ENCODE results near the gene RPS6KC1.
"Not testable (repeated sequence)": the region's sequence is repeated elsewhere in the genome, so short reads cannot be mapped to it uniquely, and the experiment has no call there.

Gene RPS6KC1

DNA sequence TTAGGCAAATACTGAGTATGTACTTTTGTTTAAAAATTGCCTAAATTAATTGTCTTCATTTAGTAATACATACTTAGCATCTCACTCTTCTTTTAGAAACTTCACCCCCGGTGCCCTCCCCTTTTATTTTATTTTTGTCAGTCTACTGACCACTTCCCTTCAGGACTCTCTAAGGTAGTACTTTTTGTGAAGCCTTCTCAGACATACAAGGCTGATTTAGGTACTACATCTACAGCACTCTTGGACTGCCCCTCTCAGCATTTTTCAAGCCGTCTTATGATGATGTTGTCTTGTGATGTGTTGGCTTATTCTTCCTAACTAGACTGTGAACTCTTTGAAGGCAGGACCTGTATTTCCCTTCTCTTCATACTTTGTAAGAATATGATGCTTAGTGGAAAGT is 24.7 kb downstream of the RPS6KC1 start:
- no peaks in the 10 kb centered on the region for H3K9me3 Mint-ChIP-seq
- no peak overlapping the region for H3K4me3 Mint-ChIP-seq
- peaks cover 18% of the 10 kb centered on the region for H3K4me1 Mint-ChIP-seq
- H3K27ac Mint-ChIP-seq = peak overlapping the region; percentile 78
- H3K36me3 Mint-ChIP-seq = peaks cover 16% of the 10 kb centered on the region
- H3K27me3 Mint-ChIP-seq = no peaks in the 10 kb centered on the region

DNA sequence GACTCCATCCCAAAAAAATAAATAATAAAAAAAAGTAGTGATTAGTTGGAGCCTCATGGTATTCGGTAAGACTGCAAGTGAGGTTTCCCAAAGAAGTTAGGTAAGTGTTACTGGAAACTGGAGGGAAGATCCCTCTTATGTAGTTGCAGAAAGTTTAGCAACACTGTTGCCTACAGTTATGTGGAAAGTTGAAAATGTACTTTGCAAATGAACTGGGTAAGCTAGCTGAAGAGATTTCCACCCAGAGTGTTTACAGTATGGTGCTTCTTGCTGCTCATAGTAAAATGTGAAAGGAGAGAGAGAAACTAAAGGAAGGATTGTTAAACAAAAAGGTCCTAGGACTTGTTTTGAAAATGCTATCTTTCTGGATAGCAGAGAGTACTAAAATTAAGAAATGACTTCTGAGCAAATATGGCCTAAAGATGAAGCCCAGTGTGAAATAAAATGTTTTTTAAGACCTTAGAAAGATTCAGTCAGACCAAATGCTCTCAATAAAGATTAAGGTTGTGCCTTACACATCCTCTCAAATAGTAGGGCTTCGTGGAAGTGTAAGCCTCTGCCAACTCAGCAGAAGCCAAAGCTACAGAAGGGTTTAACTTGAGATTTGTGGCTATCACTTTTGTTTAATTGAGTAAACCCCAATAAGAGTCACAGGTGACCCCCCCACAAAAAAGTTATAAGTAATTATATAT is 31.5 kb downstream of the RPS6KC1 start:
- Mint-ChIP-seq H3K36me3 (peaks cover 32% of the 10 kb centered on the region), H3K4me3 (no peak overlapping the region), H3K27ac (no peak overlapping the region), H3K27me3 (no peaks in the 10 kb centered on the region), H3K4me1 (peaks cover 11% of the 10 kb centered on the region), H3K9me3 (no peaks in the 10 kb centered on the region)

DNA sequence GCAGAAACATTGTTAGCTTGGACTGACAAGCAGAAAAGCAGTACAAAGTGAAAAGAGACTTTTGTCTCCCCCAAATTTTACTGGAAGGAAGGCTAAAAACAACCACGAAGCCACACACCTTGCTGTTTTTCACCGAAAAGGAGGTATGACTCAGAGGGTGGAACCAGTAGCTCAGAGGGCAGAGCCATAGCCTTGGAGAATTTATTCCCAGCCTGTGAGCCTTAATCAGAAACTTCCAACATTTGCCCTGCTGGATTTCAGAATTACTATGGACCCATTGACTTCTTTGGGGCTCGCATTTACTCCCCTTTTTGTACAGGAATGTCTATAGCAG is 32.0 kb downstream of the RPS6KC1 start:
- H3K4me3 Mint-ChIP-seq = no peak overlapping the region
- peaks cover 11% of the 10 kb centered on the region for H3K4me1 Mint-ChIP-seq
- H3K9me3 Mint-ChIP-seq = no peaks in the 10 kb centered on the region
- no peaks in the 10 kb centered on the region for H3K27me3 Mint-ChIP-seq
- peaks cover 37% of the 10 kb centered on the region for H3K36me3 Mint-ChIP-seq
- H3K27ac Mint-ChIP-seq = no peak overlapping the region

DNA sequence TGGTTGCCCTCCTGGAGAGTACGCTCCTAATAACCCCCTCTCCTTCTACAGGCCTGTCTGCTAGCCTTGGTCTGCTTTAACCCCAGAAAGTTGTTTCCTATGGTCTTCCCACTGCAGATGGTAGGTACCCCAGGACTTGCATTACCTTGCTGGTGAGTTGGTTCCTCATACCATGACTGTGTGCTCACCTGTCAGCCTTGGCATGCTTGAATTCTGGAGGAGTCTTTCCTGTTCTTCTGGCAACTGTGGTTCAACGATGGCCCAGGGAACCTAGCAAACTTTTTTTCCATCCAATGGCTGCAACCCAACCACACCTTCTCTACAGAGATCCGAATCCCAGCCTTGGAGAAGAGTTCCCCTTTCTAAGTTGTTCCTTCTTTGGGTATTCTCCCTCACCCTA is 36.9 kb downstream of the RPS6KC1 start:
- peaks cover 11% of the 10 kb centered on the region for H3K4me1 Mint-ChIP-seq
- H3K4me3 Mint-ChIP-seq = no peak overlapping the region
- no peaks in the 10 kb centered on the region for H3K27me3 Mint-ChIP-seq
- no peak overlapping the region for H3K27ac Mint-ChIP-seq
- peaks cover 38% of the 10 kb centered on the region for H3K36me3 Mint-ChIP-seq
- H3K9me3 Mint-ChIP-seq = no peaks in the 10 kb centered on the region

DNA sequence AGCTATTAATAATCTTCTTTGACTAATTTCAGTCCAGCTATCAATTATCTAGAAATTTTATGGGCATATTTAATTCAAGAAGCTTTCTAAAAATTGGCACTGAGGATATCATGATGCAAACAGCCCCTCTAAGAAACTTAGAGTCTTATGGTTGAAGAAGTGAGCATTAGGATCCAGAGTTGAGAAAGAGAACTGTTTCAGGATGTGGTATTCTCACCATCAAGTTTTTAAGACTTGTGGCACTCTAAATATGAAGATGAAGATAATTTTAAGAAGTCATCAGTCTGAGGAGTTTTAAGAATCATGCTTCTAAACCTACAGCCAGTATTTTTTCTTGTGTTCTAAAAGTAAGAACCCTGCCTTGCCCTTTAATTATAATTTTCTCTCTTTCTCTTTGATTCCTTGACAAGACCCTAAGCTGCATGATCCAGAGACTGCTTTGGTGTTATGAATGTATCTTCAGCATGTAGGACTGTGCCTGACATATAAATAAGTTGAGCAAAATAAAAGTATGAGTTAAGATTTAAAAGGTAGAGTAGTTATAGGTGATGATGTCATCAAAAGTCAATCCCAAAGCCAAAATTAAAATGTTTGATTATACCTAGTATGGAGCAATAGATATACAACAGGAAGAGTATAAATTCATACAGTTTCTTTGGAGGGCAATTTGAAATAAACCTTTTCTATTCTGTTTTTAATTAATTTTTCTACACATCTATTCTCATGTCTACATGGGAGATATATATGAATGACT is 39.1 kb downstream of the RPS6KC1 start:
- Mint-ChIP-seq H3K36me3 (peaks cover 25% of the 10 kb centered on the region), H3K9me3 (no peaks in the 10 kb centered on the region), H3K4me1 (peaks cover 7% of the 10 kb centered on the region), H3K27ac (no peak overlapping the region), H3K4me3 (no peak overlapping the region), H3K27me3 (no peaks in the 10 kb centered on the region)

DNA sequence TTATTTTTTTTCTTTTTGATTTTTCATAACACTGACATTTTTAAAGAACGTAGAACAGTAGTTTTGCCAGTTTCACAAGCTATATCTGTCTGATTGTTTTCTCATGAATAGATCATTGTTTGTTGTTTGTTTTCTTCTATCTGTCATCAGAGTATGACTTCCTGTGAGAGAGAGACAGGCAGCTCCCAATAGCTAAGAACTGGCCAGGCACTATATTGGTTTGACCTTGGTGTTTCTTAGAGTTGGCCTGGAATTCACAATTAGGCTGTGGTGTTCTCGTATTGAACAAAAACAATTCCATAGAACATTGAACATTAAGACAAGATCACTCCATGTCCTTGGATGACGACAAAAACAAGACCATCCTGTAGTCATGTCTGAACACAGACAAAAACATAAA is 43.4 kb downstream of the RPS6KC1 start:
- peaks cover 7% of the 10 kb centered on the region for H3K4me1 Mint-ChIP-seq
- H3K9me3 Mint-ChIP-seq = no peaks in the 10 kb centered on the region
- no peaks in the 10 kb centered on the region for H3K27me3 Mint-ChIP-seq
- no peak overlapping the region for H3K4me3 Mint-ChIP-seq
- peaks cover 19% of the 10 kb centered on the region for H3K36me3 Mint-ChIP-seq
- no peak overlapping the region for H3K27ac Mint-ChIP-seq

DNA sequence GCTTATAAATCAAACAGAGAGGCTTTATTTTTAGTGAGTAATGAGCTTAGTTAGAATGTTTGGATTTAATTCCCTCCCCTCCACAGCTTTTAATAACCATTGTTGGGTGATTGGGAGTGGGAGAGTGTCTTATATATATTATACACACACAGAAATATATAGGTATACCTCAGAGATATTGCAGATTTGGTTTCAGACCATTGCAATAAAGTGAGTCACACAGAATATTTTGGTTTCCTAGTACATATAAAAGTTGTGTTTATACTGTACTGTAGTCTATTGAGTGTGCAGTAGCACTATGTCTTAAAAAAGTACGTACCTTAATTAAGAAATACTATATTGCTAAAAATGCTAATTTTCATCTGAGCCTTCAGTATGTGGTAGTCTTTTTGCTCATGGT is 44.4 kb downstream of the RPS6KC1 start:
- H3K36me3 Mint-ChIP-seq = peaks cover 22% of the 10 kb centered on the region
- no peak overlapping the region for H3K27ac Mint-ChIP-seq
- H3K9me3 Mint-ChIP-seq = no peaks in the 10 kb centered on the region
- H3K27me3 Mint-ChIP-seq = no peaks in the 10 kb centered on the region
- H3K4me1 Mint-ChIP-seq = no peaks in the 10 kb centered on the region
- H3K4me3 Mint-ChIP-seq = no peak overlapping the region

DNA sequence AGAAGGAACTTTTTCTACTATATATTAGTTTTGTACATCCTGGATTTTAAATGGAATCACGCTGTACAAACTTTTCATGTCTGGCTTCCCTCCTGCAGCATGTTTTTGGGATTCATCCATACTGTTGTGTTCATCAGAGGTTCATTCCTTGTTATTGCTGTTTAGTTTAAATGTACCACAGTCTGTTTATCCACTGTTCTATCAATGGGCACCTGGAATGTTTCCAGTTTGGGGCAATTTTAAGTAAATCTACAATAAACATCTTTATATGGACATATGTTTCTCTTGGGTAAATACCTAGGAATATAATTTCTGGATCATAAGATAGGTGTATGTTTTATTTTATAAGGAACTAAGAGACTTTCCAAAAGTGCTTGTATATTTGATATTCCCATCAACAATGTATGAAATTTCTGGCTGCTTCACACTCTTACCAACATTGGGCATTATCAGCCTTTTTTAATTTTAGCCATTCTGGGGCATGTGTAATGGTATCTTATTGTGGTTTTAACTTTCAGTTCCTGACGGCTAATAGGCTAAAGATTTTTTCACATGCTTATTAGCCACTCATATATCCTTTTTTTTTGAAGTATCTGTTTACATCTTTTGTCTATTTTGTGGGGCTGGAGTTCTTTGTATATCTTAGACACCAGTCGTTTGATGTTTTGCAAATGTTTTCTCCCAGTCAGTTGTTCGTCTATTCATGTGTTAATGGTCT is 48.8 kb downstream of the RPS6KC1 start:
- H3K27me3 Mint-ChIP-seq = no peaks in the 10 kb centered on the region
- H3K36me3 Mint-ChIP-seq = peaks cover 21% of the 10 kb centered on the region
- no peak overlapping the region for H3K4me3 Mint-ChIP-seq
- peaks cover 9% of the 10 kb centered on the region for H3K4me1 Mint-ChIP-seq
- no peak overlapping the region for H3K27ac Mint-ChIP-seq
- H3K9me3 Mint-ChIP-seq = no peaks in the 10 kb centered on the region

DNA sequence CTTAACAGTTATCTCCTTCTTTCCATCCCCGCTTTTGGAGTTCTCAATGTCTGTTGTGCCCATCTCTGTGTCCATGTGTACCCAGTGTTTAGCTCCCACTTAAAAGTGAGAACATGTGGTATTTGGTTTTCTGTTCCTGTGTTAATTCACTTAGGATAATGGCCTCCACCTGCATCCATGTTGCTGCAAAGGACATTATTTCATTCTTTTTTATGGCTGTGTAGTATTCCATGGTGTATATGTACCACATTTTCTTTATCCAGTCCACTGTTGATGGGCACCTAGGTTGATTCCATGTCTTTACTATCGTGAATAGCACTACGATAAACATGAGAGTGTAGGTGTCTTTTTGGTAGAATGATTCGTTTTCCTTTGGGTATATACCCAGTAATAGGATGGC is 49.5 kb downstream of the RPS6KC1 start:
- not testable (repeated sequence) for H3K9me3 Mint-ChIP-seq, H3K27me3 Mint-ChIP-seq, H3K27ac Mint-ChIP-seq, H3K4me3 Mint-ChIP-seq, H3K4me1 Mint-ChIP-seq
- H3K36me3 Mint-ChIP-seq = peaks cover 18% of the 10 kb centered on the region

DNA sequence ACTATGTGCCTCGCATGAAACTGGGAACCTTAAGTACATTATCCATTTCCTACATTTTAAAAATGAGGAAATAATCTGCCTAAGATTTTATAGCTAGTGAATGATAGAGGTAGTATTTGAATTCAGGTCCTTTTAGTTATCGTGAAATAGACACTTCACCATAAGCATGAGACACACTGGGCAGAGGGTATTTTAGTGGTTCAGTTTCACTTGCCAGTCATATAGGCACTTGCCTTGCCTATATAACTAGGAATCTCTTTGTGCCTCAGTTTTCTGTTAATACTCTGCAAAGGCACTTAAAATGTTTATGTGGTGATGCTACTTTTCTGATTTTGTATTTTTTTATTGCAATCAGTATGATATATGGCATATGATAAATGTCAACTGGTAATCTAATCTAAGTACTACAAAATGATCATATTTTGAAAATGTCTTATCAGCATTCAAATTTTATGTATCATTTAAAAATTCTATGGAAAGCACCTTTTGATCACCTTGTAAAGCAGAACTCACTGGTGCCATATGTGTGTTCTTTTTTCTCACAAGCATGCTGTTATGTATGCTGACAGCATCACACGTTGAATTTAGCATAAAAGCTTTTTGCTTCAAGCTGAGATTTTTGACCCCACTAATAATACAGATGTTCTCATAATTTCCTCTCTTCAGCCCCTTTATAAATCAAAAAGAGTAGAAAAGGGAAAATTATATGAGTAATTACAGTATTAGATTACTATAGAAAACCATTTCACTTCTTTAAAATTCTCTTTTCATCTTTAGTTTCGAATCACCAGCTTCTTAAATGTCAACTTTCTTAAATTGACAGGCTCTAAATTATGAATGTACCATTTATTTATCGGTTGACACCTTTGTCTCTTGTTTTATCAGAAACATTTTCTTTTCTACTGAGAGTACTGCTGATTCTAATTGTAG is 52.6 kb downstream of the RPS6KC1 start:
- Mint-ChIP-seq H3K9me3 (no peaks in the 10 kb centered on the region), H3K4me3 (no peak overlapping the region), H3K27ac (no peak overlapping the region), H3K4me1 (peaks cover 9% of the 10 kb centered on the region), H3K36me3 (peaks cover 22% of the 10 kb centered on the region), H3K27me3 (no peaks in the 10 kb centered on the region)

DNA sequence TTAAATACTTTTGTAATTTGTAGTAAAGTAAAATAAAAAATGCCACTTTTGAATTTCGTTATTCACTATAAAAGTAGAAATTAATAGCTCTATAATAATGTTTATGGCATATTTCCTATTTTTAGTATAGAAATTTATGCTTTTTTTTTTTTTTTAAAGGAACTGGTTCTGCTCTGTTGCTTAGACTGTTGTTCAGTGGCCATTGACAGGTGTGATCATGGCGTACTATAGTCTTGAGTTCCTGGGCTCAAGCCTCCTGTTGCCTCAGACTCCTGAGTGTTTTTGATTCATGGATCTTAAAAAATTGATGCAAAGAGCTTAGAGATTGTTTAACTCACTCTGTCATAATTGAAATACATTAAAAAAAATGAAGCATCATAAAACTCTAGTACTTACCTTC is 53.6 kb downstream of the RPS6KC1 start:
- H3K27me3 Mint-ChIP-seq = no peaks in the 10 kb centered on the region
- H3K4me3 Mint-ChIP-seq = no peak overlapping the region
- H3K4me1 Mint-ChIP-seq = peaks cover 11% of the 10 kb centered on the region
- H3K27ac Mint-ChIP-seq = no peak overlapping the region
- peaks cover 20% of the 10 kb centered on the region for H3K36me3 Mint-ChIP-seq
- no peaks in the 10 kb centered on the region for H3K9me3 Mint-ChIP-seq

DNA sequence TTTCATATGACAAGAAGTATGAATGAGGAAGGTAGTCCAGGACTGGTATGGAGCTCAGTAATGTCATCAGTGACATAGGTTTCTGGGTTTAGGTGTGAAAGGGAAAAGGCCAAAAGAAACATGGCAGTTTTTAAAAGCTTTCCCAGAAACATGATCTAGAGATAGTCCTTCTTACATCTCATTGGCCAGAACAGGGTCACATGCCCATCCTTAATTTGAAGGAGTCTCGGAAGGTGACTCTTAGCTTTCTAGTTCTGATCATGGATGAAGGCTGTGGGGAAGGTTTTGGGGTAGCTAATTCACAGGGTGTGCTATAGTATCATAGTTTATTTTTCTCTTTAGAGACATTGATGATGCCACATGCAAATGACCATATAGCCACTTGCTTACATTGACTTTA is 55.3 kb downstream of the RPS6KC1 start:
- Mint-ChIP-seq H3K4me1 (peaks cover 26% of the 10 kb centered on the region), H3K4me3 (no peak overlapping the region), H3K36me3 (peaks cover 15% of the 10 kb centered on the region), H3K9me3 (no peaks in the 10 kb centered on the region), H3K27me3 (no peaks in the 10 kb centered on the region), H3K27ac (no peak overlapping the region)

DNA sequence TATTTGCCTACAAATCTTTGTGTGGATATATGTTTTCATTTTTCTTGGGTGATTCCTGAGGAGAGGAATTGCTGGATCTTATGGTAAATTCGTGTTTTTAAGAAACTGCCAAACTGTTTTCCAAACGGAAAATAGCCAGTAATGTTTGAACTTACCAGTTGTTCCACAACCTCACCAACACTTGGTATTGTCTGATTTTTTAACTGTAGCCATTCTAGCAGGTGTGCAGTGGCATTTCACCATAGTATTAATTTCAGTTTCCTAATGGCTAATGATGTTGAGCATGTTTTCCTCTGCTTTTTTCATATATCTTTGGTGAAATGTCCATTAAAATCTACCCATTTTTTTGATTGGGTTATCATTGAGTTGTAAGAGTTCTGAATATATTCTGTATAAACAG is 56.6 kb downstream of the RPS6KC1 start:
- peaks cover 28% of the 10 kb centered on the region for H3K4me1 Mint-ChIP-seq
- no peaks in the 10 kb centered on the region for H3K9me3 Mint-ChIP-seq
- H3K27me3 Mint-ChIP-seq = no peaks in the 10 kb centered on the region
- no peak overlapping the region for H3K27ac Mint-ChIP-seq
- H3K4me3 Mint-ChIP-seq = no peak overlapping the region
- peaks cover 13% of the 10 kb centered on the region for H3K36me3 Mint-ChIP-seq

DNA sequence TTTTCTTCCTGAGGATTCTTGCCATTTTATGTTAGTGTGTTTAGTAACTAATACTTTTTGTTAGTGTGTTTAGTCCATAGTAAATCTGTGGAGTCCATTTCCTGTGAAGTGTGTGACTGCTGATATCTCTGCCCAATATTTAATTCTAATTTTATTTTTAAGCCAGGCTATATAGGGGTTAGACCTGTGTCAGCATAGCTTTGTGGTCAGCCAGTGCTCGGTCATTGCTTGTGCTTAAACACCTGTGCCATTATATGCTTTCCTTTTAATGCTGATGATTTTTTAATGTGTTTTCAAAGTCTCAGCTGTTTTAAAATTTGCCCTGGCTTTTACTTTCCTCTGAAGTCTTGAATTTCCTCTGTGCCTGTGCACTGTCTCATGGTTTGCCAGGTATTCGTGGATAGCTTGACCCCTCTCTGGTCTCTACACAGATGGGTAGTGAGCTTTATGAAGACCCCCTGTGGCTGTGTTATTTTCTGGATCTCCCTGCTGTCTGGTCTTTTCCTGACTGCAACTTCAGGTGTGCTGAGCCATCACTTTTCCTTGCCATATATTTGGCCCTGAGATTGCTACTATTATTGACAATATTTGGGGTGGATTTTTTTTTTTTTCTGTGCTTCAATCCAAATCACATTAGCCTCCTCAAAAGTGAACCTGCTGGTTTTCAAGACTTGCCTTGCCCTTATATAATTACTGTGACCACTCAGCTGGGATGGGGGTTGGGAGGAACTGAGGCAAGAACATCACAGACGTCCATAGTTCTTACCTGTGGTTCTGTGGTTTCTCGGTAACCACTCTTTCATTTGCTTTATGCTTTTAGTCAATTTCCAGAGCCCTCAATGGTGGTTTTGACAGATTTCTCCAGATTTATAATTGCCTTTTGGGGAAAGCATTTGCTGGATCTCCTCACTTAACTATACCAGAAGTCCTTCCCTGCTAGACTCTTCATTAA is 59.6 kb downstream of the RPS6KC1 start:
- peaks cover 12% of the 10 kb centered on the region for H3K36me3 Mint-ChIP-seq
- H3K9me3 Mint-ChIP-seq = no peaks in the 10 kb centered on the region
- H3K27ac Mint-ChIP-seq = no peak overlapping the region
- peaks cover 27% of the 10 kb centered on the region for H3K4me1 Mint-ChIP-seq
- no peak overlapping the region for H3K4me3 Mint-ChIP-seq
- no peaks in the 10 kb centered on the region for H3K27me3 Mint-ChIP-seq

Measured in activated naive CD4-positive, alpha-beta T cell treated with anti-CD3 and anti-CD28 coated beads, Interleukin-2, amount 50 U/mL, for 24 hours (primary cell).